GM20000 (cell line): ENCODE measurements around the gene SPATA12.

ENCODE experiments used
- DNase-seq: peaks from one replicate; pipeline ENCODE4 v3.0.0; 2012; ENCODE audit warnings: low spot score
- CTCF ChIP-seq: IDR thresholded peaks from 2 replicates; pipeline ENCODE4 v1.5.1; 2012; ENCODE audit warnings: mild to moderate bottlenecking, control low read depth; ENCODE audit errors: extremely low read depth, missing control alignments

SPATA12 gene

DNA sequence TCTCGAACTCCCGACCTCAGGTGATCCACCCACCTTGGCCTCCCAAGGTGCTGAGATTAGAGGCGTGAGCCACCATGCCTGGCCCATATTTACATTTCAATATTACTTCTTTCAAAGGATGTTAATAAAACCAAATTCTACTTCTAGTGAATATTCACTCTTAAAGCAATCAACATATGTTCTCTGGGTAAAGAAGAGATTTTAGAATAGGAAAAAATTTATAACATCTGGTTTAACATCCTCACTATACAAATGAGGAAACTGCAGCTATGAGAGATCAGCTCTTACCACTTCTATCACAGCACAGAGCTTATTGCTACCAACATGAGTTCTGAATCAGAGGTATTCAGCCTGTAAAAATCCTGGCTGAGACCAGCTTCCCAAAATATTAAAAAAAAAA, 56.0 kb downstream of the SPATA12 start:
- TF ChIP-seq CTCF, result no peak
- no peak for DNase-seq

DNA sequence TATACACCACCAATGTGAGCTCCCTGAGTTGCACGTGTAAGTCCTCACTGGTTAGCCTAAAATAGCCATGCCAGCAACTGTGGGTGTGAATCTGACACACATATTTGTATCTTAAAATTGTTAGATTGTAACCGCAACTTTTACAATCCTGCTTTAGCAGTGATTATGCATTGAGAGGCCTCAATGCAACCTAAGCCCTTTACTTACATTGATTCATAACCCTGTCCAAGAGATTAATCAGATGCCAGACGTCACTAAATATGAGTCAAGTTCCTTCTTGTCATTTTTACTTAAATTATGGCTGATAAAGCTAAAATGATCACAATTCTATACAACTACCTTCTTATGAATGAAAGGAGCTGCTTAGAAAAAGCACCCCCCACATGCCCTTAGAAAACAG, 57.8 kb downstream of the SPATA12 start:
- no peak for TF ChIP-seq CTCF

GRCh38 chr3:57120040-57120439, 59.6 kb downstream of the SPATA12 start:
- DNase-seq, result no peak
- no peak for TF ChIP-seq CTCF

More for the DNA sequence above, 57.8 kb downstream of the SPATA12 start:
- no peak for DNase-seq

DNA sequence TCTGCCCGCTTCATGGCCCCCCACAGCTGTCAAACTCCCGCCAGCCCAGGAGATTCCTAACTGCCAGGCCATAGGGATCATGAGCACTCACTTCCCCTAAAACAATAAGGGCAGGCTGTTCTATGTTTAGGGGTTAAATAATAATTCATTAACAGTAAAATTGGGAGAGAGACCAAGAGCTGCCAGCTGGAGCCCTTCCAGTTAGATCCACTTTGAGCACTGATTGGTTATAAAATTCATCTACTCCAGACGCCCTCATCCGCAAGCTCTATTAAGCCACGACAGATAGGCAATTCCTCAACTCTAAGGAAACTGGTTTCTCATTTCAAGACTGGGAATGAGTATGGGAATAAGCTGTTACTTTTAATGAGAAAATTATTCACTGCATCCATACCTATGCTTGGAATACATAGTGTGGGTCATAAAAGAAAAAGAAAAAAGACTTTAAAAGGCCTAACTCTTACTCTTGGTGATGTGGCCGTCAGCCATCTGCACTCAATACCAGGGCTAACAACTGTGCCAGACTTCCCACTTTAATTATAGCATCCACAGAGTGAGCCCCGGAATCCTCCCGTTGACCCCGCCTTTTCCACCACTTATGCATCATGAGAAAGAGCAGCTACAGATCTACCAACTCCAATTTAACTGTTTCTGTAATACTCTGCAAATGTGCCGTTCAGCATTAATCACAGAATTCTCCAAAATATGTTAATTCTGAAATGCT, 60.1 kb downstream of the SPATA12 start:
- no peak for TF ChIP-seq CTCF
- no peak for DNase-seq
